Measurements from ENCODE around the gene DLG2.

Gene DLG2

DNA sequence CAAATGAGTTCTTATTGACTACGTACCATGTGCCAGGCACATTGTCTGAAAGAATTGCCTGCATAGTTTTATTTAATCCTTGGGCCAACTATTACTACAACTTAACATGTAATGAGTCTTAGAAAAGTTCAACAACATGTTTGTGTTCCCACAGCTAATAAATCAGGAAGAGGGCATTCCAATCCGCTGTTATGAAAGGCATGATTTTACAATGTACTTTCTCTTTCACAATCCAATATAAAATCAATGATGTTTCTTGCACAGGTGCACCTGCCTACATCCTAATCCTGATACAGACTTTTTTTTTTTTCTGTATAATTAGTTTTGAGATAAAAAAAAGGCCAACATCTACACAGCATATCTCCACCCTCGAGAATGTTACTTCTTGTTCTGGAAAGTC is 1612.6 kb downstream of the DLG2 start:
- H3K4me1 ChIP-seq (ENCODE audit: insufficient read depth, low read length), result no peaks in the 10 kb centered on the region
- H3K9me3 ChIP-seq (ENCODE audit: low read length), result no peaks in the 10 kb centered on the region
- H3K27me3 ChIP-seq (ENCODE audit: insufficient read depth, low read length), result no peaks in the 10 kb centered on the region
- no peak overlapping the region for H2AFZ ChIP-seq (ENCODE audit: low read depth, low read length)
- H3K4me3 ChIP-seq (ENCODE audit: low read length), result no peak overlapping the region
- H3K36me3 ChIP-seq (ENCODE audit: insufficient read depth, low read length), result no peaks in the 10 kb centered on the region

DNA sequence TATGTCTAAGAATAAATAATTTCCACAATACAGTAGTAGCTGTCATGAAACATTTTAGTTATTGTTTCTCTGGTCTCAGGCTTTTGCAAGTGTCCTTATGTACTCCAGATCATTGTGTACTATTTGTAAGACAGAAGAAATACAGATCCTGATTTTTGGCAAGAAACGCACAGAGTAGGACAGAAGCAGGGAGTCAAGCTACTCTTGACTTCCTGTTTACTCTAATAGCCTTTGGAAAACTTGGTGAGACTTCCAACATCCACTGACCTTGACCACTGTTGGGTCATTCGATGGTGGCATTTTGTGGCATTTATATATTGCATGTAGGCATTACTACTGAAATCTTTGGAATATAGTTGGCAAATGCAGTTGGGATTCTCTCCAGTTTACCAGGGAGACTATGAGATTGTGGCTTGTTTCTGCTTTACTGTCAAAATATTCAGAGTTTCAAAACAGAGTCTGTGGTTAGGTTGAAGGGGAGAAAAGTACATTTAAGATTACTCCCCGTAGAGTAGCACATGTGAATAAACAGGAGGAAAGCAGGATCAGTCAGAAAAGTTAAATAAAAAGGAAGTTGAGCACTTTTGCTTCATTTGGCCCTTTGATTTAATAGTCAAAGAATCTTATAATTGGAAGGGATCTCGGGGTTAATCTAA is 1614.8 kb downstream of the DLG2 start:
- Histone ChIP-seq H3K36me3 (ENCODE audit: insufficient read depth, low read length) (no peaks in the 10 kb centered on the region), H3K27me3 (ENCODE audit: insufficient read depth, low read length) (no peaks in the 10 kb centered on the region), H3K4me3 (ENCODE audit: low read length) (no peak overlapping the region), H2AFZ (ENCODE audit: low read depth, low read length) (no peak overlapping the region), H3K9me3 (ENCODE audit: low read length) (no peaks in the 10 kb centered on the region), H3K4me1 (ENCODE audit: insufficient read depth, low read length) (no peaks in the 10 kb centered on the region)

GRCh38 chr11:84003181-84003580 is 1624.0 kb downstream of the DLG2 start:
- peaks cover 5% of the 10 kb centered on the region for H3K9me3 ChIP-seq (ENCODE audit: low read length)
- H3K27me3 ChIP-seq (ENCODE audit: insufficient read depth, low read length), result no peaks in the 10 kb centered on the region
- no peaks in the 10 kb centered on the region for H3K36me3 ChIP-seq (ENCODE audit: insufficient read depth, low read length)
- no peak overlapping the region for H2AFZ ChIP-seq (ENCODE audit: low read depth, low read length)
- no peak overlapping the region for H3K4me3 ChIP-seq (ENCODE audit: low read length)
- H3K4me1 ChIP-seq (ENCODE audit: insufficient read depth, low read length), result no peaks in the 10 kb centered on the region

DNA sequence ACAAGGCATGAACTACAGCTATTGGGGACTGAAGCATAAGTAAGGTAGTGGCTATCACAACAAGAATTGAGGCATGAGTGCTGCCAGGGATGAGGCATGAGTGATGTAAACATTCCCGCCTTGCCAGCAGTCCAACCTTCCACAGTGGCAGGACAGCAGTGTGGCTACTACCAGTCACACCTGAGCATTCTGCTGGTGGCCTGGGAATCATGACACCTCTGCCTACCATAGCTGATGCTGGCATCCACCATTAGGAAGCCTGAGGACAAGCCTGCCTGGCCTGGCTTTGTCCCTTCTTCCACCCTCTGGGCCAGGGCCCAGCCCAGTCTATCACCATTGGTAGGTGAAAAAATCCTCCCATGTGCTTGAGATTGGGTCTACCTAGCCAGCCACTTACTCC is 1628.2 kb downstream of the DLG2 start:
- no peaks in the 10 kb centered on the region for H3K27me3 ChIP-seq (ENCODE audit: insufficient read depth, low read length)
- H3K9me3 ChIP-seq (ENCODE audit: low read length), result peaks cover 5% of the 10 kb centered on the region
- no peaks in the 10 kb centered on the region for H3K4me1 ChIP-seq (ENCODE audit: insufficient read depth, low read length)
- H2AFZ ChIP-seq (ENCODE audit: low read depth, low read length), result no peak overlapping the region
- no peaks in the 10 kb centered on the region for H3K36me3 ChIP-seq (ENCODE audit: insufficient read depth, low read length)
- no peak overlapping the region for H3K4me3 ChIP-seq (ENCODE audit: low read length)

GRCh38 chr11:83990160-83990733 is 1636.9 kb downstream of the DLG2 start:
- no peaks in the 10 kb centered on the region for H3K4me1 ChIP-seq (ENCODE audit: insufficient read depth, low read length)
- no peak overlapping the region for H3K4me3 ChIP-seq (ENCODE audit: low read length)
- H2AFZ ChIP-seq (ENCODE audit: low read depth, low read length), result no peak overlapping the region
- no peaks in the 10 kb centered on the region for H3K27me3 ChIP-seq (ENCODE audit: insufficient read depth, low read length)
- no peaks in the 10 kb centered on the region for H3K36me3 ChIP-seq (ENCODE audit: insufficient read depth, low read length)
- no peaks in the 10 kb centered on the region for H3K9me3 ChIP-seq (ENCODE audit: low read length)

DNA sequence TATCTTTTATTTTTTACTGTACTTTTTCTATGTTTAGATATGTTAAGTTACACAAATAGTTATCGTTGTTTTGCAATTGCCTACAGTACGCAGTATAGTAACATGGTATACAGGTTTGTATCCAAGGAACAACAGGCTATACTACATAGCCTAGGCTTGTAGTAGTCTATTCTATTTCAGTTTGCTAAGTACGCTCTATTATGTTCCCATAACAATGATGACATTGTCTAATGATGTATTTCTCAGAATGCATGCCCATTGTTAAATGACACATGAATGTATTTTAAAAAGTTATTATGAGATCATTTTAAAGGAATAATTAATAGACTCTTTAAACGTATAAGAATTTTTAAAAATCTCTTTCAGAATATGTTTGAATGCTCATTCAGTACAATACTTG is 1644.3 kb downstream of the DLG2 start:
- Histone ChIP-seq H3K4me3 (ENCODE audit: low read length) (no peak overlapping the region), H3K4me1 (ENCODE audit: insufficient read depth, low read length) (peaks cover 2% of the 10 kb centered on the region), H3K27me3 (ENCODE audit: insufficient read depth, low read length) (no peaks in the 10 kb centered on the region), H3K36me3 (ENCODE audit: insufficient read depth, low read length) (no peaks in the 10 kb centered on the region), H2AFZ (ENCODE audit: low read depth, low read length) (no peak overlapping the region), H3K9me3 (ENCODE audit: low read length) (no peaks in the 10 kb centered on the region)

DNA sequence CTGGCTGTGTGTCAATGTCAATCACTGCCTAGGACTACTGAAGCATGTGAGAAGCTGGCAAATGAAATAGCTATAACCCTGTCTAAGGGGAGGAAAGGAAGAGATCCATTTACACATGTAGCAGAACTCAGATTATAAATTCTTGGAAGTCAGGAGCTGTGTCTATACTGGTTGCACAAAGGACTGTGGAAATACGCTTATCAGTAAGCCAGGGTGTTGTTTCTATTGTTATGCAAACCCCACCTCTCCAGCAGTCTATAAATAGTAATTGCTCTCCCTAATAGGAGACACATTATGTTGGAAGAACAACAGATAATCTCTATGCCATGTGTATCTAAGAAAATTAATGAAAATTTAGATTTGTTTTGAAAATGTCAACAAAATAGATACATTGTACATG is 1647.6 kb downstream of the DLG2 start:
- Histone ChIP-seq H3K27me3 (ENCODE audit: insufficient read depth, low read length) (no peaks in the 10 kb centered on the region), H3K4me1 (ENCODE audit: insufficient read depth, low read length) (peaks cover 17% of the 10 kb centered on the region)

DNA sequence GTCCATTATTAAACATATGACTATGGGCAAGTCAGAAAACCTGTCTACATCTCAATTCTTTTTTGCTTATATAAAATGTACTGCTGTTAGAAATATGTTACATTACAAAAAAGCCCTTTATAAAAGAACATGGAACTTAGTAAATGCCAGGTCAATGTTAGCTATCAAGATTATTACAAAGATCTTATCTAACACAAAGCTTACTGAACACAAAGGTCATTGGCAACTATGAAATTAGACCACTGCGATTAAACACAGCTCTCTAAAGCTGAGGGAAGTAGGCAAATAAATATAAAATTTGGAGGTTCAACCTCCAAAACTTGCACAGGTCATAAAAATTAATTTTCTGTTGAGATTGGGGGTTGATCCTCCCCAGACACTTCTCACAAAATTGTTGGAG is 1648.2 kb downstream of the DLG2 start:
- no peaks in the 10 kb centered on the region for H3K9me3 ChIP-seq (ENCODE audit: low read length)
- H2AFZ ChIP-seq (ENCODE audit: low read depth, low read length), result no peak overlapping the region
- H3K4me1 ChIP-seq (ENCODE audit: insufficient read depth, low read length), result peaks cover 17% of the 10 kb centered on the region
- H3K4me3 ChIP-seq (ENCODE audit: low read length), result no peak overlapping the region
- no peaks in the 10 kb centered on the region for H3K27me3 ChIP-seq (ENCODE audit: insufficient read depth, low read length)
- H3K36me3 ChIP-seq (ENCODE audit: insufficient read depth, low read length), result no peaks in the 10 kb centered on the region

More for the DNA sequence above, 1647.6 kb downstream of the DLG2 start:
- Histone ChIP-seq H3K9me3 (ENCODE audit: low read length) (no peaks in the 10 kb centered on the region), H2AFZ (ENCODE audit: low read depth, low read length) (no peak overlapping the region), H3K36me3 (ENCODE audit: insufficient read depth, low read length) (no peaks in the 10 kb centered on the region), H3K4me3 (ENCODE audit: low read length) (no peak overlapping the region)

GRCh38 chr11:83976086-83976485 is 1651.1 kb downstream of the DLG2 start:
- H3K27me3 ChIP-seq (ENCODE audit: insufficient read depth, low read length), result no peaks in the 10 kb centered on the region
- peak overlapping the region; percentile 69 for H2AFZ ChIP-seq (ENCODE audit: low read depth, low read length)
- H3K36me3 ChIP-seq (ENCODE audit: insufficient read depth, low read length), result no peaks in the 10 kb centered on the region
- H3K4me1 ChIP-seq (ENCODE audit: insufficient read depth, low read length), result peaks cover 30% of the 10 kb centered on the region
- no peaks in the 10 kb centered on the region for H3K9me3 ChIP-seq (ENCODE audit: low read length)
- no peak overlapping the region for H3K4me3 ChIP-seq (ENCODE audit: low read length)

GRCh38 chr11:83972536-83972935 is 1654.6 kb downstream of the DLG2 start:
- no peaks in the 10 kb centered on the region for H3K27me3 ChIP-seq (ENCODE audit: insufficient read depth, low read length)
- H3K4me1 ChIP-seq (ENCODE audit: insufficient read depth, low read length), result peaks cover 44% of the 10 kb centered on the region
- no peak overlapping the region for H2AFZ ChIP-seq (ENCODE audit: low read depth, low read length)
- no peak overlapping the region for H3K4me3 ChIP-seq (ENCODE audit: low read length)
- no peaks in the 10 kb centered on the region for H3K36me3 ChIP-seq (ENCODE audit: insufficient read depth, low read length)
- no peaks in the 10 kb centered on the region for H3K9me3 ChIP-seq (ENCODE audit: low read length)

GRCh38 chr11:83971063-83971462 is 1656.1 kb downstream of the DLG2 start:
- no peaks in the 10 kb centered on the region for H3K27me3 ChIP-seq (ENCODE audit: insufficient read depth, low read length)
- H3K9me3 ChIP-seq (ENCODE audit: low read length), result no peaks in the 10 kb centered on the region
- H3K4me3 ChIP-seq (ENCODE audit: low read length), result no peak overlapping the region
- peaks cover 32% of the 10 kb centered on the region for H3K4me1 ChIP-seq (ENCODE audit: insufficient read depth, low read length)
- H2AFZ ChIP-seq (ENCODE audit: low read depth, low read length), result no peak overlapping the region
- H3K36me3 ChIP-seq (ENCODE audit: insufficient read depth, low read length), result no peaks in the 10 kb centered on the region

- H2AFZ ChIP-seq (ENCODE audit: low read depth, low read length), result no peak overlapping the region
- H3K4me3 ChIP-seq (ENCODE audit: low read length), result no peak overlapping the region
- H3K4me1 ChIP-seq (ENCODE audit: insufficient read depth, low read length), result peaks cover 28% of the 10 kb centered on the region
- no peaks in the 10 kb centered on the region for H3K9me3 ChIP-seq (ENCODE audit: low read length)
- H3K27me3 ChIP-seq (ENCODE audit: insufficient read depth, low read length), result no peaks in the 10 kb centered on the region
- H3K36me3 ChIP-seq (ENCODE audit: insufficient read depth, low read length), result no peaks in the 10 kb centered on the region
Observed at GRCh38 chr11:83970061-83970671, 1657.0 kb downstream of the DLG2 start.

DNA sequence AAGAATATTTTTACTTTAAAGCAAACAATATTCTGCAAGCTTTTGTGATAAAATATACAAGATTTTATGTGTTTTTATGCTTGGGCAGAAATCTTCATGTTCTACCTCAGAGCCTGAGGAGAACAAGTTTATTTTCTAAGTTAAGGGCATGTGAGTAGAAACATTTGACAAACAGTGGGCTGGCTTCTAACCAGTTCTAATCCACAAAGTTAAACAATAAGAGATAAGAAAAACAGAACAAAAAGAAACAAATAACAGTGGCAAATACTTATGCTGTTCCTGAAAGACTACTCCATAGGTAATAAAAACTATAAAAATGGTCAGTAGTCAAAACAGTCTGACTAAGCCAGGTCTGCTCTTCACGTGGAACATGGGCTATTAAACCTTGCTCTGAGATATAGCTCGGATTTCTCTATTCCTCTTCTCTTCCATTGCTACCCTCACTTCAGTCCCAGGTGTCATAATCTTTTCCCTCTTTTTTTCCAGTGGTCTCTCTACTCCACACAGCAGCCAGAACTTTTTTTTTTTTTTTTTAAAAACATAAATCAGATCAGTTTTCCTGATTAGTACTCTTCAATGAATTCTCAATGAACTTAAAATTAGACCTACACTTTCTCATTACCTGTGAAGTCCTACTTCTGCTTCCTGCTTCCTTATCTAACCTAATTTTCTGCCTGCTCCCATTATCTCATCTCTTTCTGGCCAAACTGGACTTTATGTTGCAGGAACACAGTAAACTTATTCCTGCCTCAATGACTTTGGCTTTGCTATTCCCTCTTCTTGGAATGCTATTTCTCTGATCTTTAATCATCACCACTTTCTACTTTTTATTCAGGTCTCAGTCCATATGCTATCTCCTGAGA is 1669.9 kb downstream of the DLG2 start:
- Histone ChIP-seq H3K4me1 (ENCODE audit: insufficient read depth, low read length) (no peaks in the 10 kb centered on the region), H3K27me3 (ENCODE audit: insufficient read depth, low read length) (no peaks in the 10 kb centered on the region), H3K9me3 (ENCODE audit: low read length) (no peaks in the 10 kb centered on the region), H3K4me3 (ENCODE audit: low read length) (no peak overlapping the region), H3K36me3 (ENCODE audit: insufficient read depth, low read length) (no peaks in the 10 kb centered on the region), H2AFZ (ENCODE audit: low read depth, low read length) (no peak overlapping the region)

Measured in neuron (in vitro differentiated cells).